ENCODE data around the gene SLC25A10.
"Not testable (repeated sequence)": the region's sequence is repeated elsewhere in the genome, so short reads cannot be mapped to it uniquely, and the experiment has no call there.

The SLC25A10 gene

GRCh38 chr17:81667754-81668153 lies 44.3 kb upstream of the SLC25A10 start:
- H3K4me3 ChIP-seq (ENCODE audit: low read depth, low read length): no peak overlapping the region
- in situ Hi-C loops (cut with HindIII; ENCODE audit: low sequenced_read_pairs): no loop called here
- TF ChIP-seq, protein P1, sequence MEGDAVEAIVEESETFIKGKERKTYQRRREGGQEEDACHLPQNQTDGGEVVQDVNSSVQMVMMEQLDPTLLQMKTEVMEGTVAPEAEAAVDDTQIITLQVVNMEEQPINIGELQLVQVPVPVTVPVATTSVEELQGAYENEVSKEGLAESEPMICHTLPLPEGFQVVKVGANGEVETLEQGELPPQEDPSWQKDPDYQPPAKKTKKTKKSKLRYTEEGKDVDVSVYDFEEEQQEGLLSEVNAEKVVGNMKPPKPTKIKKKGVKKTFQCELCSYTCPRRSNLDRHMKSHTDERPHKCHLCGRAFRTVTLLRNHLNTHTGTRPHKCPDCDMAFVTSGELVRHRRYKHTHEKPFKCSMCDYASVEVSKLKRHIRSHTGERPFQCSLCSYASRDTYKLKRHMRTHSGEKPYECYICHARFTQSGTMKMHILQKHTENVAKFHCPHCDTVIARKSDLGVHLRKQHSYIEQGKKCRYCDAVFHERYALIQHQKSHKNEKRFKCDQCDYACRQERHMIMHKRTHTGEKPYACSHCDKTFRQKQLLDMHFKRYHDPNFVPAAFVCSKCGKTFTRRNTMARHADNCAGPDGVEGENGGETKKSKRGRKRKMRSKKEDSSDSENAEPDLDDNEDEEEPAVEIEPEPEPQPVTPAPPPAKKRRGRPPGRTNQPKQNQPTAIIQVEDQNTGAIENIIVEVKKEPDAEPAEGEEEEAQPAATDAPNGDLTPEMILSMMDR (IDR thresholded peaks at IDR 0.05; ENCODE audit: low read depth, low read length): no peak
- DNase-seq (ENCODE audit: low read depth, low spot score): no peak

DNA sequence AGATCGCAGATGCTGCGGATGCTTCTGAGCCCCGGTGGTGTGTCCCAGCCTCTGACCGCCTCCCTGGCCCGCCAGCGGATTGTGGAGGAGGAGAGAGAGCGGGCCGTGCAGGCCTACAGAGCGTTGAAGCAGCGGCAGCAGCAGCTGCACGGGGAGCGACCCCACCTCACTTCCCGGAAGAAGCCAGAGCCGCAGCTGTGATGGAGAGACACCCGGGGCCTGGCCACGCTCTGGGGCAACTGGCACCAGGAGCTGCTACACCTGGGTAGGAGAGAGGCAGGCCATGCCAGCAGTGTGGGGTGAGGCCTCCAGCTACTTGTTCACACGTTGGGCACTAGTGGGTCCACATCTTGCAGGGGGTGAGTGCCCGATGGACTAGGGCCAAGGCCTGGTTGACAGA lies 39.6 kb upstream of the SLC25A10 start:
- no peak overlapping the region for H3K4me3 ChIP-seq (ENCODE audit: low read depth, low read length)
- in situ Hi-C loops (cut with HindIII; ENCODE audit: low sequenced_read_pairs): no loop called here
- no peak for DNase-seq (ENCODE audit: low read depth, low spot score)
- TF ChIP-seq, protein P1 (IDR thresholded peaks at IDR 0.05; ENCODE audit: low read depth, low read length): no peak

GRCh38 chr17:81672954-81673353 lies 39.1 kb upstream of the SLC25A10 start:
- no peak for DNase-seq (ENCODE audit: low read depth, low spot score)
- TF ChIP-seq, protein P1 (IDR thresholded peaks at IDR 0.05; ENCODE audit: low read depth, low read length): no peak
- no peak overlapping the region for H3K4me3 ChIP-seq (ENCODE audit: low read depth, low read length)
- in situ Hi-C loops (cut with HindIII; ENCODE audit: low sequenced_read_pairs): no loop called here

- H3K4me3 ChIP-seq (ENCODE audit: low read depth, low read length): no peak overlapping the region
- no peak for DNase-seq (ENCODE audit: low read depth, low spot score)
- in situ Hi-C loops (cut with HindIII; ENCODE audit: low sequenced_read_pairs): no loop called here
- TF ChIP-seq, protein P1 (IDR thresholded peaks at IDR 0.05; ENCODE audit: low read depth, low read length): no peak
Observed at GRCh38 chr17:81673561-81674258, 38.4 kb upstream of the SLC25A10 start.

GRCh38 chr17:81675515-81676221 lies 36.4 kb upstream of the SLC25A10 start:
- H3K4me3 ChIP-seq (ENCODE audit: low read depth, low read length); in situ Hi-C loops (cut with HindIII; ENCODE audit: low sequenced_read_pairs): not testable (repeated sequence)
- peak; percentile 14 for DNase-seq (ENCODE audit: low read depth, low spot score)
- TF ChIP-seq, protein P1 (IDR thresholded peaks at IDR 0.05; ENCODE audit: low read depth, low read length): peak; percentile 55

DNA sequence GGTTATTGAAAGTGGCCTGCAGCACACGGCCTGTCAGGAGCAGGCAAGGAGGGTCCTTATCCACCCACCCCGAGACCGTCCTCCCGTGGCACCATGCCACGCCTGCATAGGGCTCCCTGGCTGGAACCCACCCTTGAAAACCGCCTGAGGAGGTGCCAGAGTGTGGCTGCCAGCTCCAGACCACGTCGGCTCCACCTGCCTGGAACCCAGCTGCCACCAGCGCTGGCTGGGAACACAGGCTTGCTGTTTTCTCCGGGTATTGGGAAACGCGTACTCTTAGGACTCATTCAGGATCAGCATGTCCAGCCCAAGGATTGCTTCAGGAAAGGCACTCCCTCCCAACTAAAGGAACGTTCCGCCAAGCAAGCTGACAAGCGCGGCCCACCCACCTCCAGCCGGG lies 35.2 kb upstream of the SLC25A10 start:
- no peak for DNase-seq (ENCODE audit: low read depth, low spot score)
- in situ Hi-C loops (cut with HindIII; ENCODE audit: low sequenced_read_pairs): no loop called here
- no peak overlapping the region for H3K4me3 ChIP-seq (ENCODE audit: low read depth, low read length)
- TF ChIP-seq, protein P1 (IDR thresholded peaks at IDR 0.05; ENCODE audit: low read depth, low read length): no peak
